Naive thymus-derived CD4-positive, alpha-beta T cell (primary cell): ENCODE measurements around the gene TMEM253. TPM values are rescaled to one million over a fixed set of nuclear protein-coding genes. Genes with fewer than 3 reads are reported as not detected.

Experiments used
- ATAC-seq: fragments of 150-1000 bp; cut with Tn5 transposase; 2 replicates; pipeline ENCODE4 v1.10.0; 2021; ENCODE audit warnings: mild to moderate bottlenecking, moderate library complexity
- CTCF ChIA-PET: fragments of 350-600 bp; sonication (Branson Sonifier 250); formaldehyde crosslinking; loops from one replicate; lab custom pipeline; 2021; ENCODE audit warnings: antibody characterized with exemption; lab: Charles Lee
- POLR2A ChIA-PET: fragments of 350-600 bp; sonication (Branson Sonifier 250); formaldehyde crosslinking; loops from one replicate; lab custom pipeline; 2021; ENCODE audit warnings: antibody characterized with exemption, inconsistent platforms; lab: Charles Lee
- DNase-seq, 9 donors: peaks; one replicate each; pipeline versions ENCODE4 v3.0.0 to v3.0.0-alpha.2; 2020 to 2022; ENCODE audit warnings: mixed read lengths in 1 of 9
- H3K27ac ChIP-seq: one replicate; pipeline ENCODE4 v1.7.0; 2013; ENCODE audit warnings: mild to moderate bottlenecking, low read depth, low read length, moderate library complexity
- H3K27me3 ChIP-seq, 2 donors: one replicate each; pipeline ENCODE4 v1.7.0; 2013; ENCODE audit warnings: low read length in 2 of 2, mild to moderate bottlenecking in 2 of 2, moderate library complexity in 2 of 2; ENCODE audit not compliant: control insufficient read depth in 2 of 2, insufficient read depth in 2 of 2
- H3K36me3 ChIP-seq, 3 experiments: 1 replicate in 2 of 3; 2 replicates in 1 of 3; pipeline ENCODE4 v1.7.0; 2013; ENCODE audit warnings: low read length in 3 of 3, mild to moderate bottlenecking in 3 of 3, moderate library complexity in 1 of 3; ENCODE audit not compliant: insufficient read depth in 3 of 3, control insufficient read depth in 2 of 3
- H3K4me1 ChIP-seq, 2 donors: one replicate each; pipeline ENCODE4 v1.7.0; 2013; ENCODE audit warnings: low read length in 2 of 2, mild to moderate bottlenecking in 2 of 2, moderate library complexity in 1 of 2; ENCODE audit not compliant: control insufficient read depth in 2 of 2, insufficient read depth in 2 of 2
- H3K4me3 ChIP-seq: 2 replicates; pipeline ENCODE4 v1.7.0; 2013; ENCODE audit warnings: mild to moderate bottlenecking, low read length
- H3K9me3 ChIP-seq, 3 experiments: 1 replicate in 2 of 3; 2 replicates in 1 of 3; pipeline ENCODE4 v1.7.0; 2013; ENCODE audit warnings: low read length in 3 of 3; ENCODE audit not compliant: control insufficient read depth in 2 of 3
- H3K27ac Mint-ChIP-seq, 9 donors: one replicate each; pipeline ENCODE4 v1.8.0; 2020 to 2022; ENCODE audit warnings: mixed read lengths in 9 of 9, mild to moderate bottlenecking in 8 of 9, moderate library complexity in 5 of 9, inconsistent platforms in 2 of 9
- H3K27me3 Mint-ChIP-seq, 5 donors: one replicate each; pipeline ENCODE4 v1.8.0; 2021 to 2022; ENCODE audit warnings: mixed read lengths in 5 of 5, mild to moderate bottlenecking in 1 of 5
- H3K36me3 Mint-ChIP-seq, 5 donors: one replicate each; pipeline ENCODE4 v1.8.0; 2020 to 2022; ENCODE audit warnings: mixed read lengths in 5 of 5, mild to moderate bottlenecking in 3 of 5, inconsistent platforms in 1 of 5
- H3K4me1 Mint-ChIP-seq, 7 donors: one replicate each; pipeline ENCODE4 v1.8.0; 2020 to 2022; ENCODE audit warnings: mixed read lengths in 7 of 7, mild to moderate bottlenecking in 3 of 7, inconsistent platforms in 1 of 7
- H3K4me3 Mint-ChIP-seq, 10 donors: one replicate each; pipeline ENCODE4 v1.8.0; 2020 to 2022; ENCODE audit warnings: mild to moderate bottlenecking in 10 of 10, mixed read lengths in 10 of 10, moderate library complexity in 6 of 10, inconsistent platforms in 2 of 10
- H3K9me3 Mint-ChIP-seq, 11 donors: one replicate each; pipeline ENCODE4 v1.8.0; 2020 to 2022; ENCODE audit warnings: mixed read lengths in 11 of 11, mild to moderate bottlenecking in 4 of 11, inconsistent platforms in 1 of 11, moderate library complexity in 1 of 11
- intact Hi-C, 2 donors: fragments of 100-400 bp; cut with micrococcal nuclease; formaldehyde crosslinking; loops; one replicate each; pipeline ENCODE4 v1.15.1; 2023
- polyA plus RNA-seq, 2 donors: library from polyadenylated mRNA; unstranded; fragments of 300-500 nt; fragmentation: Illumina TruSeq; gene quantifications; one replicate each; pipeline ENCODE4 v1.2.3, GENCODE V29; 2021
- total RNA-seq, 6 experiments: library from RNA in 5 of 6; stranded (reverse) in 5 of 6; gene quantifications; 1 replicate in 5 of 6; 2 replicates in 1 of 6; pipeline ENCODE4 v1.2.3 and lab custom pipeline; 2021 to 2026

Gene TMEM253
- total and polyA plus RNA-seq, 7 experiments from 2014 or later = 0.56 to 0.73 (median 0.70) TPM; not detected in 4

DNA sequence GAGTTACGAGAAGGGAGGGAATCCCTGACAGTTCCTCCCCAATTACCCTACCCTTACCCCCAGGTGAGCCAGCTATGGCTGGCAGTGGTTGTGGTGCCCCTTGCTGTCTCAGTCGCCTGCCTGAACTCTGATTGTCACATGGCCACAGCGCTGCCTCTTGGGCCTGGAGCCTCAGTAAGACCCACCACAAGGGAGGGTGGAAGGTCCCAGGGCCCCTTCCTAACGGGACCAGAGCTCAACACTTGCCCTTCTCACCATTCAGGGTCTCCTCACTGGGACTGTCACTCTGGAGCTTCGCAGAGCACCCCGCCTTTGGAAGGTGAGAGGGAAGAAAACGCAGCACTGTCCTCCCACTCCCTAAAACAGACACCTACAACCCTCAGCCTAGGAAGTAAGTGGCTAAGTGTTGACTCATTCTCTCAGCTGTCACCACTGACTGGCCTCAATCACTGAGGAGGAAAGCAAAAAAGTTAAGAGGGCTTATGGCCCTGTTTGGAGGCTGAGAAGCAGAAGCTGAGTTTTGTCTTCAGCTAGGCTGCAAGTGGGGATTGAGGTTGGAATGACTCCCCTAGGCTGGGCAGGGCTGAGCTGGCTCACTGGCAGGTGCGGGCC, 1.0 kb downstream of the TMEM253 start:
- no peak for ATAC-seq
- peak overlapping the region in 3 of 9 donors; percentile 68 to 82 (median 76) for H3K27ac Mint-ChIP-seq
- intact Hi-C loops = loop anchor here (2.0 to 5.0 kb wide), 9 partner anchors 280 to 760 kb away; partner anchors contain the start of genes PIP4P1 (in 2 of the 2), CHD8 (in 1 of the 2), METTL3 (in 1 of the 2) and PARP2 (in 1 of the 2)
- Histone ChIP-seq H3K9me3 (no peaks in the 10 kb centered on the region), H3K27me3 (peaks cover 0 to 4% of the 10 kb centered on the region in 2 donors), H3K36me3 (no peaks in the 10 kb centered on the region), H3K27ac (no peak overlapping the region), H3K4me3 (no peak overlapping the region), H3K4me1 (peaks cover 3 to 16% of the 10 kb centered on the region in 2 donors)
- H3K27me3 Mint-ChIP-seq = peaks cover 0 to 21% (median 0%) of the 10 kb centered on the region in 5 donors
- H3K9me3 Mint-ChIP-seq = peaks cover 0 to 6% (median 0%) of the 10 kb centered on the region in 11 donors
- peaks cover 0 to 1% (median 0%) of the 10 kb centered on the region in 5 donors for H3K36me3 Mint-ChIP-seq
- peak overlapping the region in 2 of 10 donors; percentile 29 to 37 for H3K4me3 Mint-ChIP-seq
- CTCF ChIA-PET = interaction anchor here (1.3 to 5.1 kb wide), 5 partner anchors 10 to 87 kb away, joined by 3 to 37 read pairs (median 14); no protein-coding TSS in a partner anchor
- POLR2A ChIA-PET = interaction anchor here (1.3 to 5.9 kb wide), 4 partner anchors 8 to 87 kb away, joined by 4 to 53 read pairs (median 18); no protein-coding TSS in a partner anchor
- peaks cover 26 to 43% (median 34%) of the 10 kb centered on the region in 7 donors for H3K4me1 Mint-ChIP-seq
- no peak for DNase-seq

DNA sequence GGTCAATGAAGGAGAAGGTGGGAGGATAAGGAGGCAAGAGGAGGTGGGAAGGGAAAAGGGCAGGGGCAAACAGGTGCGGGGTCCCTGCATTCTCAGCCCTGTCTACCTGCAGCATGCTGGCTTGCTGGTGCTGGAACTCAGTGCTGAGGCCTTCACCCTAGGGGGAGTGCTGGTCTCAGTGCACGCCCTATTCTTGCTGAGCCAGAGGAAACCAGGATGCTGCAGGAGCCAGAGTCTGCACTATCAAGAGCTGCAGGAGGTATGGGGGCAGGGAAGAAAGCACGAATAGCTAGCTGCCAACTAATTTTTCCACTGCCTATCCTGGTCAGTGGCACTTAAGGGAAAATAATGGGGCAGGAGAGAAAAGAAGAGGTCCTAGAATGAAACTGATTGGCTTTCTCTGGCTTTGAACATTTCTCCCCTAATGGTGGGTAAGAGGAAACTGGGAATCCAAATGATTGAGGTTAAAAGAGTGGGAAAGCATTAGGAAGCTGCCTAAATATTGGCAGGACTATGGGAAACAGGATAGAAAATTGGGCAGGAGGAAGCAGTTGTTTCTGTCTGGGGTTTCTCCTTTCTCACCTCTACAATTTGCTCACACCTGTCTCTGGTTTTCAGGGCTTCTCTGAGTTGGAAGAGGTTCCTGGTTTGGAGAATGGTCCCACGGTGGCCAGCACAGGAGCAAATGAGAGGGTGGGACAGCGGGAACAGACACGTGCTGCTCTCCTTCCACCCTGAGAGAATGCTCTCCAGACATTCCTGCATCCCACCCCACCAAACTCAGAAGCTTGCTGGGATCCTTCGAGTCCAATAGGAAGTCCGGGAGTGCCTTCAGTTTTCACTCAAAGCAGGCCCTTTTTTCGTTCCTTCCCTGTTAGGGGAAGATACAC, 1.9 kb downstream of the TMEM253 start:
- CTCF ChIA-PET = interaction anchor here (1.2 to 8.6 kb wide), 9 partner anchors 9 to 88 kb away, joined by 3 to 158 read pairs (median 17); partner anchors contain the start of gene ARHGEF40
- H3K4me3 ChIP-seq = peak overlapping the region; percentile 94
- peaks cover 0 to 4% of the 10 kb centered on the region in 2 donors for H3K27me3 ChIP-seq
- H3K27ac ChIP-seq = peak overlapping the region; percentile 96
- no peak for ATAC-seq
- DNase-seq = no peak
- H3K4me1 Mint-ChIP-seq = peaks cover 27 to 45% (median 30%) of the 10 kb centered on the region in 7 donors
- peaks cover 3 to 8% of the 10 kb centered on the region in 2 donors for H3K4me1 ChIP-seq
- H3K4me3 Mint-ChIP-seq = peak overlapping the region in 9 of 10 donors; percentile 55 to 99 (median 92)
- H3K9me3 Mint-ChIP-seq = peaks cover 0 to 4% (median 0%) of the 10 kb centered on the region in 11 donors
- POLR2A ChIA-PET = interaction anchor here (1.1 to 5.9 kb wide), 5 partner anchors 9 to 88 kb away, joined by 4 to 53 read pairs (median 22); no protein-coding TSS in a partner anchor
- intact Hi-C loops = loop anchor here (1.0 to 5.0 kb wide), 14 partner anchors 113 to 760 kb away; partner anchors contain the start of genes CHD8 (in 2 of the 2), PIP4P1 (in 2 of the 2), TOX4 (in 2 of the 2) and HNRNPC (in 1 of the 2)
- H3K36me3 ChIP-seq = no peaks in the 10 kb centered on the region
- peak overlapping the region in 8 of 9 donors; percentile 76 to 97 (median 86) for H3K27ac Mint-ChIP-seq
- H3K36me3 Mint-ChIP-seq = peaks cover 0 to 1% (median 0%) of the 10 kb centered on the region in 5 donors
- H3K27me3 Mint-ChIP-seq = peaks cover 0 to 15% (median 0%) of the 10 kb centered on the region in 5 donors
- no peaks in the 10 kb centered on the region for H3K9me3 ChIP-seq

DNA sequence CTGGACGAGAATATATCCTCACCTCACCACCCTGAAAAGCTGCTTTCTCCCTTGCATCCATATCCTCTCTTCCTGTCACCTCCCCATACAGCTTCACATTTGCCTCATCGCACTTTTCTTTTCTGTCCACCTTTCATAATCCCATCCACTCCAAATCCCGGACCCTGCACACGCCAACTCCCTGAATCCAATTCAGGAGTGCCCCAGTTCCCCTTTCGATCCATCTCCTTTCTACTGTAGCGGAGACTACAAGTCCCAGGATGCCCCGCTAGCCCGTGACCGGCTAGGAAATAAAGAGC, 2.5 kb downstream of the TMEM253 start:
- peak overlapping the region; percentile 25 to 97 (median 89) for H3K27ac Mint-ChIP-seq
- ChIA-PET POLR2A (interaction anchor here (1.1 to 5.9 kb wide), 5 partner anchors 10 to 88 kb away, joined by 4 to 53 read pairs (median 22); no protein-coding TSS in a partner anchor), CTCF (interaction anchor here (1.2 to 8.6 kb wide), 7 partner anchors 9 to 88 kb away, joined by 3 to 158 read pairs (median 37); partner anchors contain the start of genes ARHGEF40 and RNASE7)
- no peaks in the 10 kb centered on the region for H3K36me3 ChIP-seq
- H3K4me3 Mint-ChIP-seq = peak overlapping the region; percentile 74 to 99 (median 91)
- peaks cover 0 to 1% (median 0%) of the 10 kb centered on the region in 5 donors for H3K36me3 Mint-ChIP-seq
- peaks cover 3 to 8% of the 10 kb centered on the region in 2 donors for H3K4me1 ChIP-seq
- peaks cover 0 to 4% (median 0%) of the 10 kb centered on the region in 11 donors for H3K9me3 Mint-ChIP-seq
- H3K9me3 ChIP-seq = no peaks in the 10 kb centered on the region
- no peak for ATAC-seq
- DNase-seq = no peak
- H3K27ac ChIP-seq = peak overlapping the region; percentile 96
- intact Hi-C loops = loop anchor here (1.0 to 5.0 kb wide), 14 partner anchors 114 to 761 kb away; partner anchors contain the start of genes CHD8 (in 2 of the 2), PIP4P1 (in 2 of the 2), TOX4 (in 2 of the 2) and HNRNPC (in 1 of the 2)
- H3K27me3 Mint-ChIP-seq = peaks cover 0 to 15% (median 0%) of the 10 kb centered on the region in 5 donors
- peak overlapping the region; percentile 94 for H3K4me3 ChIP-seq
- peaks cover 27 to 45% (median 30%) of the 10 kb centered on the region in 7 donors for H3K4me1 Mint-ChIP-seq
- H3K27me3 ChIP-seq = peaks cover 0 to 4% of the 10 kb centered on the region in 2 donors

DNA sequence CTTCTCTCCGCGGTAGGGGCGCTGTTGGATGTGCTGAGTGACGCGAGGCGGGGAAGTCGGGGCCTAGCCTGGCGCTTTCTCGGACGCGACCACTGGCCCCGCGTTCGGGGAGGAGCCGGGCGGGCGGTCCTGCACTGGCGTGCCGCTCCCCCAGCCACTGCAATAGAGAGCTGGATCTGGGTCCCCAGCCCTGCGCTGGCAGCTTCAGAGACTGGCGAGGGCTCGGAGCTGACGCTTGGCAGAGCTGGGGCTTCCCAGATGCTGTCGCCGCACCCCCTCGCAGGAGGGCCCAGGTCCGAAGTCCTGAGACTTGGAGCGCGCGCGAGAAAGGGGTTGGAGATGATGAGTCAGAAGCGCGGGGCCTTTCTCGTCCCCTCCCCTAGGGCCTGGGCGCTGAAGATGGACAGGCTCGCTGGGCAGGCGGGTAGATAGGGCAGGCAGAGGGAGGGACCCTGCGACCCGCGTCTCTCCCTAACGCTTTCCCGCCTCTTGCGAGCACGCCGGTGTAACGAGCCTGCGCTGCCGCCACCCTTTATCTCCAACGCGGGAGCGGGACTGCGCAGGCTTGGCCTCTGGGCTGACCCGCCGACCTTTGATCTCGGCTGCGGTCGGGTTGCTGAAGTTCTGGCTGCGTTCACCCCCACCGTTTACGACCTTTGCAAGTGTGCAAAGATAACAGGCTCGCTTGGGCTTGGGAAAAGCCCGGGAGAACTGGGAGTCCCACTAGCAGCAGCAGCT, 3.0 kb downstream of the TMEM253 start:
- Histone ChIP-seq H3K9me3 (no peaks in the 10 kb centered on the region), H3K27me3 (peaks cover 0 to 4% of the 10 kb centered on the region in 2 donors), H3K4me3 (peak overlapping the region; percentile 94), H3K27ac (peak overlapping the region; percentile 96), H3K36me3 (no peaks in the 10 kb centered on the region), H3K4me1 (peaks cover 3 to 8% of the 10 kb centered on the region in 2 donors)
- peak overlapping the region; percentile 74 to 99 (median 91) for H3K4me3 Mint-ChIP-seq
- intact Hi-C loops = loop anchor here (1.0 to 5.0 kb wide), 24 partner anchors 12 to 762 kb away; partner anchors contain the start of genes CHD8 (in 2 of the 2), HNRNPC (in 2 of the 2), METTL17 (in 2 of the 2) and METTL3 (in 2 of the 2)
- peak overlapping the region; percentile 25 to 97 (median 89) for H3K27ac Mint-ChIP-seq
- H3K36me3 Mint-ChIP-seq = peaks cover 0 to 1% (median 0%) of the 10 kb centered on the region in 5 donors
- ChIA-PET CTCF (interaction anchor here (0.6 to 8.6 kb wide), 12 partner anchors 10 to 105 kb away, joined by 3 to 158 read pairs (median 10); partner anchors contain the start of genes ARHGEF40, RNASE7 and SLC39A2), POLR2A (interaction anchor here (1.1 to 5.9 kb wide), 10 partner anchors 10 to 333 kb away, joined by 3 to 53 read pairs (median 9); no protein-coding TSS in a partner anchor)
- DNase-seq (peak; percentile 87 to 94 (median 92)), ATAC-seq (peak; percentile 92)
- peaks cover 0 to 1% (median 0%) of the 10 kb centered on the region in 11 donors for H3K9me3 Mint-ChIP-seq
- peaks cover 23 to 41% (median 26%) of the 10 kb centered on the region in 7 donors for H3K4me1 Mint-ChIP-seq
- peaks cover 0 to 11% (median 0%) of the 10 kb centered on the region in 5 donors for H3K27me3 Mint-ChIP-seq

DNA sequence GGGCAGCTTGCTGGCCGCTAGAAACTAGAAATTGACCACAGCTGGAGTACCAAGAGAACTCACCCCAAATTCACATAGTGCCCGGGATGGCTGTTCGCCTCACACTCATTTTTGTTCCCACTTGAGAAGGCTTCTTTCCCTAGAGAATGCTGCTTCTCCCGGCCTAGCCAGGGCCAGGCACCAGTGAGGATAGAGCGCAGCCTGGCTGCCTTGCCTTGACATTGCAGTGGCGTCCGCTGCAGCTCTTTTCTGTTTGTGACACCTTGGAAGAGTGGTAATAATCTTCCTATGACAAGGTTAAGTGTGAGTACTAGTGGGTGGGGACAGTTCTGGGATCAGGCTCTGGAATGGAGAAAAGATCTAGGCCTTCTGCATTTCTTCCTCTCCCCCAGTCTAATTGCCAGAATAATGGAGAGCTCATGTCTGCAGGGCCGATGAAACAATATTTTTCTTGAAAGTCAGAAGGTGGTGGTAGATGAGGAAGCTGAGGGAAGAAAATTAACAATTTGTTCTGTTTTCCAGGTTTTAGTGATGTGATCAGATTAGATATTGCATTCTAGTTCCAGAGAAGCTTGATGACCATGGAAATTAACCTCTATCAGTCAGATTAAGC, 3.7 kb downstream of the TMEM253 start:
- no peaks in the 10 kb centered on the region for H3K36me3 ChIP-seq
- Mint-ChIP-seq H3K36me3 (peaks cover 0 to 1% (median 0%) of the 10 kb centered on the region in 5 donors), H3K4me1 (peaks cover 17 to 35% (median 20%) of the 10 kb centered on the region in 7 donors), H3K27ac (peak overlapping the region; percentile 25 to 97 (median 89)), H3K4me3 (peak overlapping the region; percentile 74 to 99 (median 91)), H3K27me3 (peaks cover 0 to 4% (median 0%) of the 10 kb centered on the region in 5 donors), H3K9me3 (no peaks in the 10 kb centered on the region)
- DNase-seq = peak; percentile 44 to 69 (median 63)
- ChIA-PET CTCF (interaction anchor here (0.6 to 8.6 kb wide), 13 partner anchors 9 to 1704 kb away, joined by 3 to 158 read pairs (median 9); partner anchors contain the start of genes ARHGEF40, RNASE7 and SLC39A2), POLR2A (interaction anchor here (0.6 to 5.9 kb wide), 14 partner anchors 11 to 333 kb away, joined by 3 to 53 read pairs (median 3); no protein-coding TSS in a partner anchor)
- intact Hi-C loops = loop anchor here (1.0 to 5.0 kb wide), 17 partner anchors 12 to 762 kb away; partner anchors contain the start of genes SUPT16H (in 2 of the 2), CHD8 (in 1 of the 2), HNRNPC (in 1 of the 2) and METTL17 (in 1 of the 2)
- peak overlapping the region; percentile 94 for H3K4me3 ChIP-seq
- H3K27me3 ChIP-seq = peaks cover 0 to 4% of the 10 kb centered on the region in 2 donors
- peak; percentile 58 for ATAC-seq
- H3K9me3 ChIP-seq = no peaks in the 10 kb centered on the region
- H3K27ac ChIP-seq = peak overlapping the region; percentile 96
- peaks cover 3 to 8% of the 10 kb centered on the region in 2 donors for H3K4me1 ChIP-seq
